H4 (cell line): ENCODE data around the gene CYP27A1. TPM values are rescaled to one million over a fixed set of nuclear protein-coding genes. Genes with fewer than 3 reads are reported as not detected.
"Not testable (repeated sequence)": the region's sequence is repeated elsewhere in the genome, so short reads cannot be mapped to it uniquely, and the experiment has no call there.

Source experiments
- DNase-seq: peaks from one replicate; pipeline ENCODE4 v3.0.0-alpha.2; 2015; ENCODE audit warnings: low spot score
- total RNA-seq: library from RNA; depleted of rRNA; stranded (reverse); fragments of >200 nt; shearing (Covaris generic); gene quantifications from 2 replicates; pipeline ENCODE4 v1.2.3, GENCODE V29; 2014; rRNA removed

Gene CYP27A1
- 0.21 TPM in 1 of 2 replicates, not detected in the other for total RNA-seq

DNA sequence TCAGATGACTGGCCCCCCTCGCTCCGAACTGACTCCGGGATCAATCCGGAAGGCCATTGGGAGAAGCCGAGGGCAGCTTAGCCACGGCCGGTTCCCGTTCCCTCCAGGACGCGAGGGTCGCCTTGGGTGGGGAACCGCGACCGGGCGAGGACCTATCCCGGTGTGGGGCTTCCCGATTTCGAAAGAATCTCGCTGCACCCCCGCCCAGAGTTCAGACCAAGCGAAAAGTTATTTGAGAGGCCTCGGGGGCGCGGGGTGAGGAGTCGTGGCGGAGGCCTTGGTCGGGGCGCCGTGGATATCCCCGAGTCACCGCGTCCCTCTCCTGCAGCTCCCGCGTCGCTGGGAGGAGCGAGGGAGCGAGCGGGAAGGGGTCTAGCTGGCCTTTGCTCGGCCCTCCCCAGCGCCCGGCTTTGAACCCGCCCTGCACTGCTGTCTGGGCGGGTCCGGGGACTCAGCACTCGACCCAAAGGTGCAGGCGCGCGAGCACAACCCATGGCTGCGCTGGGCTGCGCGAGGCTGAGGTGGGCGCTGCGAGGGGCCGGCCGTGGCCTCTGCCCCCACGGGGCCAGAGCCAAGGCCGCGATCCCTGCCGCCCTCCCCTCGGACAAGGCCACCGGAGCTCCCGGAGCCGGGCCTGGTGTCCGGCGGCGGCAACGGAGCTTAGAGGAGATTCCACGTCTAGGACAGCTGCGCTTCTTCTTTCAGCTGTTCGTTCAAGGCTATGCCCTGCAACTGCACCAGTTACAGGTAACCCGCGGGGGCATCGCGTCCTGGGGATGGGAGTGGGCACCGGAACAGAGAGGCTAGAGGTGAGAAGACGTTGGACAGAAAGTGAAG lies at the start of gene CYP27A1:
Gene CYP27A1, plus strand, starts transcription at position 457 of the 837 bp plus-strand sequence. Its CDS starts 36 bp downstream, at position 493.
- DNase-seq, result no peak

DNA sequence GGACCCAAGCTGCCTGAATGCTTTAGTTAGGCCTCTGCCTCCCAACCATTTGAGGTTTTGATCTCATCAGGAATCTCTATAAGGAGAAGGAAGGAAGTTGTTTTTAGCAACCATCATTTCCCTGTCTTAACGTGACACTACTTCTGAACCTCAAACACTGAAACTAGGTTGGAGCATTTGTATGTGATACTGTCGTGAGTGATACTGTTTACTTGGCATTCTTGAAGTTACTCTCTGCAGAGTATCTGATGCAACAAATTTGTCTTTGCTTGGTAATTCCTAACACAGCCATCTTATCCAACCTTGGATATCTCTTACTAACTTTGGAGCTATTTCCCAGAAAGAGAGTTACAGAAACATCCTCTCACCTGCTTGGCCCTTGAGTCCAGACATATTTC lies 49.2 kb upstream of the CYP27A1 start:
- DNase-seq, result no peak

DNA sequence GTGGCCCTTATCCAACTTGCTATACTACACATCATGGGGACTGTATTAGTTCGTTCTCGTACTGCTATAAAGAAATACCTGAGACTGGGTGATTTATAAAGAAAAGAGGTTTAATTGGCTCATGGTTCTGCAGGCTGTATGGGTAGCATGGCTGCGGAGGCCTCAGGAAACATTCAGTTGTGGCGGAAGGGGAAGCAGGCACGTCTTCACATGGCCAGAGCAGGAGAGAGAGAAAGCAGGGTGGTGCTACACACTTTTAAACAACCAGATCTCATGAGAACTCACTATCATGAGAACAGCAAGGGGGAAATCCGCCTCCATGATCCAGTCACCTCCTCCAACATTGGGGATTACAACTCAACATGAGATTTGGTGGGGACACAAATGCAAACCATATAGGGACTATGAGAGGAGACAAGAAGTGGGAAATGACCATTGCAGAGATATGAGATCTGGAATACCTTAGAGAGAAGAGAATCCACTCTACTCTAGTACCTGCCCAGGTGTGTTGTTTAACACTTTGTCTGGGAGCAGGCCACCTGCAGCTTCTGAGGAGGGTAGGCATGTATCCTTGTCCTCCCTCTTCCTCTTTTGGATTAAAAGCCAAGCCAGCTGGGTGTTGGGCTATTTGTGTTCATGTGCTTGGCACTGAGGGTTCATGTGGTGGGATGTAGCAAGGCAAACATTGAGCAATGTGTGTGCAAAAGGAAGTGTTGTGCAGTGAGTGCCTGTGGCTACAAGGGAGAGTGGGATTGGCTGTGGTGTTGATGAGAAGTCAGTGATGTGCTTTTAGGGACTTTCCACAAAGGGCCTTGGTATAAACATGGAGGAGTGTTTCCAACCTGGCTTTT lies 48.6 kb upstream of the CYP27A1 start:
- peak; percentile 62 for DNase-seq

DNA sequence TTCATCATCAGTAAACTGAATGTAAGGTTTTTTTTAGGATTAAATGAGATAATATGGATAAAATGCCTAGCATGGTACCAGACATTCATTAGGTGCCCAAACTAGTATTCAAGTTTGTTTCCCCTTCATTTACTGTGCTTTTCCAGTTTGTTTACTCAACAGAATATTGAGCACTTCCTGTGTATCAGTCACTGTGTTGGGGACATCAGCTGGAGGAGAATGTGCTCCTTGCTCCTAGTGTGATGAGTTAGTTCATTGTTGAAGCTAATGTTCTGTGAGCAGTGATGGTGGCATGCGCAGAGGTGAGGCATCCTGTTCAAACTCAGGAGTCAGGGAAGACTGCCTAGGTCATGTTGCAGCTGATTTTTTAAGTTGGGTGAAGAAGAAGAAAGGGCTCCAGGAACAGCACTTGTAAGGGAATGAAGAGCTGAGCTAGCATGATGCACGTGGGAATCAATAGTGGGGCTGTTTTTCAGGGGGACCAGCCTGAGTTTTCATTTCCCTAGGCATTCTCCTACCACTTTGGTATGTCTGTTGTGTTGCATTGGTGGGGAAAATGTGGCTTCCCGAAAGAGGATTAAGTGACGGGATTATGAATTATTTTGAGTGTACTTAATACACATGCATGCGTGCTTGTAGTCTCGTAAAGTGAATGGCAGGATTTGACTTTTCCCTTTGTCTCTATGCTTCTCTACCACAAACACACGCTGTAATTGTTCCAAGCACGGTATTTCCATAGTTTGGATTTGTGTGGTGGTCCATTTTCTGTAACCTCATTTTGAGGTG lies 47.6 kb upstream of the CYP27A1 start:
- no peak for DNase-seq

DNA sequence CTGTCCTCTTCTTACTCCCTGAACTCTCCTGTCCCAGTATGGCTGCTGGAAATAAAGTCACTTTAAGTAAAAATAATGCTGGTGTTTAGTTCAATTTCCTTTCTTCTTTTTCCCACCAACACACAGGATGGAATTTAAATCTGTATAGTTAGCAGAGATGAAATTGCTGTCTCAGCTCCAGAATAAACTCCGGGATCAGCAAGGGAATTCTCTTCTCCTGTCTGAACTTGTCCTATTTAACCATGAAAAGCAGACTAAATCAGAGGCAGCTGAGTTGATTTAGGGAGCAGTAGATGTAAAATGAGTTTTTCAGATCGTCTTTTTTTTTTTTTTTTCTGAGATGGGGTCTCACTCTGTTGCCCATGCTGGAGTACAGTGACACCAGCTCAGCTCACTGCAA lies 45.4 kb upstream of the CYP27A1 start:
- DNase-seq, result no peak

DNA sequence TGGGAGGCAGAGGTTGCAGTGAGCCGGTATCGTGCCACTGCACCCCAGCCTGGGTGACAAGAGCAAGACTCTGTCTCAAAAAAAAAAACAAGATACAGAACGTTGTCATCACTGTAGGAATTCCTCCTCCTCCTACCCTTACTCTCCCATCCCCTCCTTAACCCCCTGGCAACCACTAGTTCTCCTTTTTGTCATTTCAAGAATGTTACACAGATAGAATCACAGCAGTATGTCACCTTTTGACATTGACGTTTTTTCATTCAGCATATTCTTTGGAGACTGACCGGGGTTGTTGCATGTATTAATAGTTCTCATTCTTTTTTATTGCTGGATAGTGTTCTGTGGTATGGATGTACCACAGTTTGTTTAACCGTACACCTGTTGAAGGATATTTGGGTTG lies 38.9 kb upstream of the CYP27A1 start:
- no peak for DNase-seq

DNA sequence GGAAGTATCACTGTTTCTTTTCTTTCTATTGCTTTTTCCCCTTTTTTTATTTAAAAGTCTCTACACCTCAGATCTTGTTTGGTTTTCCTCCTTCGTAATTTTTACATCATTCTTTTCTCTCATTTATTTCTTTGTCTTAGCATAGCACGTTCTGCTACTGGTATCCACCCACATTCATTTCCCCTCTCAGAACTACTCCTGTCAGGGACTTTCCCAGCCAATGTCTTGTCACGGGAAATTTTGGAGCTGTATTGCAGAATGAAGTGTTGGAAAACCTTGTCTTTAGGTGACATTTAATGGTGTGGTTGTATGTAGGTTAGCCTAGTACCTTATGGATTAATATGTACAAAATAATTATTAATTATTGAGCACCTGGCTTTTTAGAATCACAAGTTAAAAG lies 37.3 kb upstream of the CYP27A1 start:
- DNase-seq, result no peak

DNA sequence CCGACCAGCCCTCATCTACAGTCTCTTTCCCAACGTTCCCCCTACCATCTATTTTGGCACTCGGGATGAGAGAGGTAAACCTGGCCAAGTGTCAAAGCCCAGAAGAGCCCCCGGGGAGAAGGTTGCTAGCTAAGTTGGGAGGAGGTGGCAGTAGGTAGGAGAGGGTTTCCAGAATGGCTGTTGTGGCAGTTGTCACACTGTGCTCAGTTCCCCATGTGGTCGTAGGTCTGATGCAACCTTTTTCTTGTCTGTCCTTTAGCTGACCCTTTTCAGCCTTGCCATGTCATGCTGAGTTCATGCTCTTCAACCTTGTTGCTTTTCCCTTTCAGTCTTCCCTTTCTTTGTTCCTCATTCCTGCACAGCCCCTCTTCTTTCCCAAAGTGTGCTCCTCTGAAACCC lies 36.8 kb upstream of the CYP27A1 start:
- DNase-seq, result peak; percentile 25

DNA sequence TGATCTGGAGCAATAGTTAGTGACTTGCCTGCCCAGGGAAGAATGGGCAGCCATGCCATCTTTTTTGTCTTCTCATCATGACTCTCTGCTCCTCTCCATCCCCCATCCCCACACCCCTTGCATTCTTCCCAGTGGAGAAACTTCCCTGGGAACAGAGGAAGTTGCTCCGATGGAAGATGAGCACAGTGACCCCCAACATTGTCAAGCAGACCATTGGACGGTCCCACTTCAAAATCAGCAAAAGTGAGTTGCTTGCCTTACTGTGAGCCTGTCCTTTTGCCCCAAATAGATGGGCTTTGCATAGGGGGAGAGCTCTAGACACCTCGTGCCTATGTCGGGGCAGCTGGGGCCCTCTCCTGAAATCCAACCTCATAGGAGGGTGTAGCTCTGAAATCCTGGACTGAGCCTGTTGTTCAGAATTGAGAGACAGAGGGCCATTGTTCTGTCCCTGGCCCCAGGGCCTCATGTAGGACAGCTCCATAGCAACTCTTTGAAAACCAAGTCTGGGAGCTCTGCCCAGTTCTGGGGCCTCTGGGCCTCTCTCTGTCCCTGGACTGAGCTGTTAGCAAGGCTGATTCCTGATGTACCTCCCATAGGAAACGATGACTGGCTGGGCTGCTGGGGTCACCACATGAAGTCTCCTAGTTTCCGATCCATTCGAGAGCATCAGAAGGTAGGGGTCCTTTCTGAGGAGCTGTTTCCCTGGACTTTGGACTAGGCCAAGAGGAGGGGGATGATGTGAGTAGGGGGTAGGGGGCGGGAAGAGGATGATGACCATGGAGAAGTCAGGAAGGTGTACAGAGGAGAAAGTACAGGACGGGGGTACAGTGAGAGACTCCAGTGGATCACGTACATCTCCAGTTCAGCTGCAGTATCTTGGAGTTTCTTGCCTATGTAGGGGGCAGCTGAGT lies 36.1 kb upstream of the CYP27A1 start:
- DNase-seq, result peak; percentile 38

DNA sequence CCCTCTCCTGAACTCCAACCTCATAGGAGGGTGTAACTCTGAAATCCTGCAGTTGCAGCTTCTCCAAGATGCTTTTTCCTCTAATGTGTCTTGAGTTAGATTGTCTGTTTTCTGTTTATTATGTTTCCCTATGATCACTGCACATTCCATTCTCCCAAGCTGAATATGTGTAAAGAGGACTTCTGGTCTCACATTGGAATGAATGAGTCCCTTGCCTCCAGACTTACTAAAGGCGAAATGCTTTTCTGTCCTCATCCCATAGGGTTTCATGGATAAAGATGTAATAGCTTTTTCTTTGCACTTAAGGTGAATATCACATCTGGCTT lies 35.5 kb upstream of the CYP27A1 start:
- no peak for DNase-seq

DNA sequence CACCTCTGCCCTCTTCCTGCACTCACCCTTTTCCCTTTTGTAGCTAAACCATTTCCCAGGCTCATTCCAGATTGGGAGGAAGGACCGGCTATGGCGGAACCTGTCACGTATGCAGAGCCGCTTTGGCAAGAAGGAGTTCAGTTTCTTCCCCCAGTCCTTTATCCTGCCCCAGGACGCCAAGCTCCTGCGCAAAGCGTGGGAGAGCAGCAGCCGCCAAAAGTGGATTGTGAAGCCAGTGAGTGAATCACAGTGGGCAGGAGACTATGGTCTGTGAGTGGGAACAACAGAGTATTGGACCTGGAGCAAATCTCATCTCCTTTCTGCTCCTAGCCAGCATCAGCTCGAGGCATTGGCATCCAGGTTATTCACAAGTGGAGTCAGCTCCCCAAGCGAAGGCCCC lies 35.0 kb upstream of the CYP27A1 start:
- no peak for DNase-seq

DNA sequence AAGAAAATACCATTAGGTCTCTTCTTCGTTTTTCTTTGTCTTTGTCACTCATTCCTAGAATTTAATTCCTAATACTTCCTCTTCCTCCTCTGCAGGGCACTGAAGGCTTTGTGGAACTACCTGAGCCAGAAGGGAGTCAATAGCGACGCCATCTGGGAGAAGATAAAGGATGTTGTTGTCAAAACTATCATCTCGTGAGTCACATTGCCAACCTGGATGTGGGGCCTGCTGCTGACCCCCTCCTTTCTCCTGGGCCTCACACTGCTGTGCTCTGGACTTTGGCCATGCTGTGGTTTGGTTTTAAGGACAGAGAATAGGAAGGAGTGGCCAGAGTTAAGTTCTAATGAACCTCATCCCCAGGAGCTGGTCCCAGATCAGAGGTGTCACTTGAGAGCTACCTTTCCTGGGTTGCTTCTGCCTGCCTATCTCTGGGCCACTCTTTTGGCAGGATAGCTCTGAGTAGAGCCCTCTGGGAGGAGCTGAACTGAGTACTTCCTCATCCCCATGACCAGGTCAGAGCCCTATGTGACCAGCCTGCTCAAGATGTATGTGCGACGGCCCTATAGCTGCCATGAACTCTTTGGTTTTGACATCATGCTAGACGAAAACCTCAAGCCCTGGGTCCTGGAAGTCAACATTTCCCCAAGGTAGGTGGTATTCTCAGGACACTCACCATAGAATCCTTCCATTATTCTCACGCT lies 33.1 kb upstream of the CYP27A1 start:
- no peak for DNase-seq

DNA sequence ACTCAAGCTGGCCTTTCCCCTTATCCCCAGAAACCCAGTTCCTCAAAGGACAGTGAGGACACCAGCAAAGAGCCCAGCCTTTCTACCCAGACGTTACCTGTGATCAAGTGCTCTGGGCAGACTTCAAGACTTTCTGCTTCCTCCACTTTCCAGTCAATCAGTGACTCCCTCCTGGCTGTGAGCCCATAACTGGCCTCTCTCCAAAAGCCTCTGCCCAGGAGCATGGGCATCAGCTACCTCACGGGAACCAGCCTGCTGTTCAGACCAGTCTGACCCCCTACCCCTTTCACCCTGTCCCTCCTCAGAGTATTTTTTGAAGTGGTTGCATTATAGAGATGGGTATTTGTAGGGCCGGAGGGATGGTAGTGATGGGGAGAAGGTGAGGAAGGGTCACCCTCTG lies 27.7 kb upstream of the CYP27A1 start:
- DNase-seq, result no peak

DNA sequence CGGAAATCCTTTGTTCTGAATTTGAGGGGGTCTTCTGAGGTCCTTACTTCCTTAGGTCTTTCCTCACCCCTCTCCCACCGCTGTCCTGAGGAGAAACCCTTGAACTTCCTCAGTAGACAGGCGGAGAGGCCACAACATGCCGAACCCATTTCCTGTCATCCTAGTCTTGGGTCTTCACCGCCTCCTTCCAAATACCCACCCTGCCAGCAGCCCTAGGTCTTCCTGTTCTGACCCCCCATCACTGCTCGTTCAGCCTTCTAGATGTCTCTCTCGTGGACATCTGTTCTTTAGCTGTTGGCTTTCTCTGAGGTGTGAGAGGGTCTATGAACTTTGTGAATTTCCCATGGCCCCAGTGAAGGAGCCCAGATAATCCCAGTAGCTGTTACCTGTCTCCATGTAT lies 27.2 kb upstream of the CYP27A1 start:
- DNase-seq, result no peak

DNA sequence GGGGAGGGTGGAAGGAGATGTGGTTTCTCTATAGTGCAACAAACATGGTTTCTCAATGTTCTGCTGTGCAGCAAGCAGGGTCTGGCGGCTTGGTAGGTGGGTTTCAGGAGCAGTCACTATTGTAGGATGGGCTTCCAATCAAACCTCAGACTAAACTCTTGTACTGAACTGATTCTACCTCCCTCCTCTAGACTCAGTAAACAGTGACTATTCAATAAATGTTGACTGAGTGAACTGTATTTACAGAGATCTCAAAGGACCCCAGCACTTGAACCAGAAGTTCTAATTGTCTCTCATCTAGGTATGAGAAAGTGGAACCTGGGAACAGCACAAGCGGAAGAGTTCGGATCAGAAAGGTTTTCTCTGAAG lies 26.8 kb upstream of the CYP27A1 start:
- DNase-seq, result no peak

DNA sequence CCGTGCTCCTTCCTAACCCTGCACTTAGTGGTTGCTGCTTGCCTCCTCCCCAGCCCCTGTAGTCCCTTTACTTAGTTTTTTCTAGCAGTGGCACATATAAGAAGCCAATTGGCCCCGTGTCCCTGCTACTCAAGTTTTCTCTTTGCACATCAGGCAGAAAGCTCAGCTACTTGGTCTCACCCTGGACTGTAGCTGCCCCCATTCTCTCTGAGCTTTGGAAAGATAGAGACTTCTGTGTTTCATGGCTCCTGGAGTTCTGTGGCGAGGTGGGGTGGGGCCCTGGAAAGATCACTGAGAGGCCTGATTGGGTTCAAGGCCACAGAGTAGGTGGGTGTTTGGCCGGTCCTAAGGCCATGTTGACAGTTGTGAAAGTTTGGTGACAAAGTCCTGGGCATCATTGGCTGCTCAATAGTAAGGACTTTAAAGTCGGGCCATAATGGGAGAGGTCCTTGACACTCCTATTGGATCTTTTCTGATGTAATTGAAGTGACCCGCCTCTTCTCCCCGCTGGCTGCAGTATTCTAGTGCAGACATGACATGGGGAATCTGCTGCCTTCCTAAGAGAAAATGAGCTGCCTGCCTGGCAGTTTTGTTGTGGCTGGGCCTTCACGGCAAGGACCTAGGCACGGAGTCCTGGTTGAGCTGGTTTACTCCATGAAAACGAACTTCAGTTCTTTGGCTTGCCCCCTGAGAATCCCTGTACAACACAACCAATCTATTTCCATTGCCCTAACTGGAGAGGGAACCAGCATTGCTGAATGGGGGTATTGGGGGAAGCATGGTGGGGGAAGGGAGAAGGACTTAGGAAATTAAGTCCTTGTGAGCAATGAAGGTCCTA lies 26.2 kb upstream of the CYP27A1 start:
- DNase-seq, result no peak

DNA sequence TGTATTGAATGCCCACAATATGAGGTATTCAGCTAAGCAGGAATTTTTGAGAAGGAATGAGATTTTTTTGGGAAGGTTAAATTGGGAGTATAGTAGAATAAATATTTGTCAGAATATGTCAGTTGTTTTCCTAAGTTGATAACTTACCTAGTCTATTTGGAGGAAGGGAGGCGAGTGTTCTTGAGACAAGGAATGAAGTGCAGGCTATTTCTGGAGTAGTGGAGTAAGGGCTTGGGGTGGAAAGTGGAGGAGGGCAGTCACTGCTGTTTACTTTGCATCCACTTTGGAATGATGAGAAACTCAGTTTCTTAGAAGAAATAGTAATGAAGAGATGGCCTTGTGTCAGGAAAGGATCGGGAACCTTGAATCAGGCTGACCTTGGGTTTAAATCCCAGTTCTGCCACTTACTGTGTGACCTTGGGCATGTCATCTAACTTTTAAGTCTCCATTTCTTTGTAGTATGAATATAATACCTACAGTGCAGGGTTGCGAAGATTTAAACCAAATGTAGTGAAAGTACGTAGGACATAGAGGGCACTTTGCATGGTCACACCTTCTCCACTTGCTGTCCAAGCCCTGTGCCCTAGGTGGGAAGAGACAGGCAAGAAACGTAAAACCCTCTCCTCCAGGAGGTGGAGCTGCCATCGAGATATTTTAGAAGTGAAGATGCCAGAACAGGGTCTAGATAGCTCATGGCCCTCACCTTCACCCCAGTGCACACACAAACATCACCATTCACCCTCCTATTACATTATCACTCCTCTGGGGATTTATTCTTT lies 25.2 kb upstream of the CYP27A1 start:
- DNase-seq, result no peak

DNA sequence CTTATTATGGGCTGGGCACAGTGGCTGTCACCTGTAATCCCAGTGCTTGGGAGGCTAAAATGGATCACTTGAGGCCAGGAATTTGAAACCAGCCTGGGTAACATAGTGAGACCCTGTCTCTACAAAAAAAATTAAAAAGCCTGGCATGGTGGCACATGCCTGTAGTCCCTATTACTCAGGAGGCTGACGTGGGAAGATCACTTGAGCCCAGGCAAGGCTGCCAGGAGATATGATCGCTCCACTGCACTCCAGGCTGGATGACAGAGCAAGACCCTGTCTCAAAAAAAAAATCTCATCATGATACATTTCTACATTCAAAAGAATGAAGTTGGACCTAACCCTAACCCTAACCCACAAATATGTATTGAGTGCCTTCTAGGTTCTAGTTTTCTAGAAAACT lies 20.2 kb upstream of the CYP27A1 start:
- no peak for DNase-seq

DNA sequence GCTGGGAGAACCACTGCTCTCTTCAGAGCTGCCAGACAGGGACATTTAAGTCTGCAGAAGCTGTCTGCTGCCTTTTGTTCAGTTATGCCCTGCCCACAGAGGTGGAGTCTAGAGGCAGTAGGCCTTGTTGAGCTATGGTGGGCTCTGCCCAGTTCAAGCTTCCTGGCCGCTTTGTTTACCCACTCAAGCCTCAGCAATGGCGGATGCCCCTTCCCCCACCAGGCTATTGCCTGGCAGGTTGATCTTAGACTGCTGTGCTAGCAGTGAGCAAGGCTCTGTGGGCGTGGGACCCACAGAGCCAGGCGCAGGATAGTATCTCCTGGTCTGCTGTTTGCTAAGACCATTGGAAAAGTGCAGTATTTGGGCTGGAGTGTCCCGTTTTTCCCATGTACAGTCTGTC lies 9.2 kb upstream of the CYP27A1 start:
- not testable (repeated sequence) for DNase-seq
